Ascending aorta (tissue), 2 donors: ENCODE data around the gene RHOBTB3. TPM values are rescaled to one million over a fixed set of nuclear protein-coding genes. Genes with fewer than 3 reads are reported as not detected.

Source experiments
- DNase-seq, 2 donors: peaks; one replicate each; pipeline ENCODE4 v3.0.0-alpha.2; 2019; ENCODE audit warnings: low spot score in 2 of 2
- H3K27ac ChIP-seq, 2 donors: fragments of 200-600 bp; sonication (generic); one replicate each; pipeline ENCODE4 v1.5.1; 2016 to 2017; ENCODE audit warnings: mild to moderate bottlenecking in 1 of 2
- H3K27me3 ChIP-seq: fragments of 200-600 bp; sonication (generic); one replicate; pipeline ENCODE4 v1.5.1; 2017
- H3K36me3 ChIP-seq, 2 donors: fragments of 200-600 bp; sonication (generic); one replicate each; pipeline ENCODE4 v1.5.1; 2016
- H3K4me1 ChIP-seq, 2 donors: fragments of 200-600 bp; sonication (generic); one replicate each; pipeline ENCODE4 v1.5.1; 2016 to 2017; ENCODE audit warnings: mild to moderate bottlenecking in 1 of 2
- H3K4me3 ChIP-seq, 2 donors: fragments of 200-600 bp; sonication (generic); one replicate each; pipeline ENCODE4 v1.5.1; 2016 to 2017; ENCODE audit warnings: mild to moderate bottlenecking in 1 of 2
- H3K9me3 ChIP-seq, 2 donors: fragments of 200-600 bp; sonication (generic); one replicate each; pipeline ENCODE4 v1.5.1; 2016
- CTCF ChIP-seq, 3 experiments: fragments of 200-600 bp in 2 of 3; fragments of 450-650 bp in 1 of 3; sonication (generic) in 2 of 3; IDR thresholded peaks; one replicate each; pipeline ENCODE4 v1.5.1; 2016 to 2019; ENCODE audit warnings: antibody characterized with exemption in 3 of 3, mild to moderate bottlenecking in 1 of 3, moderate library complexity in 1 of 3
- intact Hi-C: fragments of 100-400 bp; cut with DNase I; formaldehyde crosslinking; loops from one replicate; pipeline ENCODE4 v1.15.1; 2023
- total RNA-seq: library from RNA; depleted of rRNA; stranded (reverse); fragments of >200 nt; gene quantifications from one replicate; pipeline ENCODE4 v1.1.0, GENCODE V29; 2016

The RHOBTB3 gene
- total RNA-seq, 1 donor from 2014 or later: 153 TPM

DNA sequence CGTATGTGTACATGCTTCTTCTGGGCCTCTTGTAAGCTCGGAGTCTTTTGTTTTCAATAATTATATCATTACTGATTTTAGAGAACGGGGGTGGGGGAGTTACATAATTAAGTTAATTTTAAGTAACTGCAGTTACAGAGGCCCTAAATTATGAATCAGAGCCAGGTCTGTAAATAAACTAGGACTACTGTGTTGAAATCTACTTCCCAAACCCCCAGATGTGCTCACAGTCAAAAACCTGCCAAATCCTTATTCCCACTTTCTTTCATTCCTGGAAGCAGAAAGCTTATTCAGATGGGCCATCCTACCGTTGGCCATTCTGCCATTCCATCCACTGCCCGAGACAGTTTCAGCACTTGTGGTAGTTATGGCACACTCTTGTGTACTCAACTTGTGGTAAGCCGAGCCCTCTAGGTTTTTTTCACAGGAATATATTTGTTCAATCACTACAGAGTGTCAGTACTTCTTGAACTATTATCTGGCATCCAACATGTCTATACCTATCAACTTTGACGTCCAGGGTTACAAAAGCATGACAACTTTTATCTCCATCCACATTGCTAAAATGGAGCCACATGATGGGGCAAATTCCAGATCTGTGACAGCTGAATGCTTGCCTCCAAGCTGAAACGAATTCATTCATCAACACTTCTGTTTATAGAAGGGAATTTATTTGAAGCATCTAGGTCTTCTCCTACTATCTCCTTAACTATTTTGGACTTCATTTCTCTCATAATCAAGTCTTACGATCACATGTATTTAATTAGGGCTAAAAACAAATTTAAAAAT is 53.6 kb downstream of the RHOBTB3 start:
- no peak for TF ChIP-seq CTCF (IDR thresholded peaks at IDR 0.05)
- no peak overlapping the region for H3K27ac ChIP-seq
- no peak overlapping the region for H3K4me3 ChIP-seq
- H3K36me3 ChIP-seq: peaks cover 0 to 8% of the 10 kb centered on the region in 2 donors
- DNase-seq: no peak
- H3K4me1 ChIP-seq: peaks cover 0 to 7% of the 10 kb centered on the region in 2 donors
- intact Hi-C loops: loop anchor here (5.0 kb wide), 3 partner anchors 122 to 558 kb away; partner anchors contain the start of gene RFESD
- no peaks in the 10 kb centered on the region for H3K9me3 ChIP-seq
- no peaks in the 10 kb centered on the region for H3K27me3 ChIP-seq

GRCh38 chr5:95786821-95787418 is 55.8 kb downstream of the RHOBTB3 start:
- Histone ChIP-seq H3K27ac (no peak overlapping the region), H3K36me3 (peaks cover 0 to 12% of the 10 kb centered on the region in 2 donors), H3K9me3 (no peaks in the 10 kb centered on the region), H3K4me3 (no peak overlapping the region), H3K27me3 (no peaks in the 10 kb centered on the region), H3K4me1 (no peaks in the 10 kb centered on the region)
- intact Hi-C loops: no loop called here
- no peak for DNase-seq
- no peak for TF ChIP-seq CTCF (IDR thresholded peaks at IDR 0.05)

DNA sequence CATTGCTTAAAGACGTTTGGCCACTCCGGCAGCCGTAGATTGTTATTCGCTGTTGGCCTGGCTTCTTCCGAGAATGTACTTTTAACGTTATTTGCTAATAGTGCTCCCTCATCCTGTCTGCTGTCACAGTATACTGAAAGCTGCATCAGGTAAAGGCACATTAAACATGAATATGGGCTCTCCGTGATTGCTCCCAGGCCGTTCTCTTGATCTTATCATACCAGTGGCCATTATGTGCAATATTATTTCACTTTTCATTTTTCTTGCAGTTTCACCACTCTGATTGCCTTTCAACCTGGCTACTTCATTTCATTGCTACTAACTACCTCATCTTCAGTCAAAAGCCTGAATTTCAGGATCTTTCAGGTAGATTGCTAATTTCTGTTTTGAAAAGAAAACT is 57.4 kb downstream of the RHOBTB3 start:
- intact Hi-C loops: no loop called here
- no peak for DNase-seq
- no peak overlapping the region for H3K4me3 ChIP-seq
- TF ChIP-seq CTCF (IDR thresholded peaks at IDR 0.05): no peak
- H3K36me3 ChIP-seq: peaks cover 0 to 12% of the 10 kb centered on the region in 2 donors
- H3K4me1 ChIP-seq: no peaks in the 10 kb centered on the region
- no peaks in the 10 kb centered on the region for H3K9me3 ChIP-seq
- H3K27ac ChIP-seq: no peak overlapping the region
- no peaks in the 10 kb centered on the region for H3K27me3 ChIP-seq

GRCh38 chr5:95791751-95792150 is 60.6 kb downstream of the RHOBTB3 start:
- intact Hi-C loops: no loop called here
- Histone ChIP-seq H3K27me3 (no peaks in the 10 kb centered on the region), H3K36me3 (peaks cover 0 to 5% of the 10 kb centered on the region in 2 donors), H3K4me3 (no peak overlapping the region), H3K9me3 (no peaks in the 10 kb centered on the region), H3K4me1 (no peaks in the 10 kb centered on the region), H3K27ac (no peak overlapping the region)
- no peak for TF ChIP-seq CTCF (IDR thresholded peaks at IDR 0.05)
- DNase-seq: no peak

GRCh38 chr5:95794070-95794516 is 63.0 kb downstream of the RHOBTB3 start:
- H3K27ac ChIP-seq: no peak overlapping the region
- peaks cover 0 to 5% of the 10 kb centered on the region in 2 donors for H3K36me3 ChIP-seq
- no peaks in the 10 kb centered on the region for H3K9me3 ChIP-seq
- intact Hi-C loops: no loop called here
- no peak overlapping the region for H3K4me3 ChIP-seq
- H3K27me3 ChIP-seq: no peaks in the 10 kb centered on the region
- H3K4me1 ChIP-seq: no peaks in the 10 kb centered on the region
- no peak for TF ChIP-seq CTCF (IDR thresholded peaks at IDR 0.05)
- DNase-seq: no peak
